IPS DF 4.7 (cell line): ENCODE measurements around the gene TLR1.
"Not testable (repeated sequence)": the region's sequence is repeated elsewhere in the genome, so short reads cannot be mapped to it uniquely, and the experiment has no call there.

Experiments
- DNase-seq: peaks from one replicate; pipeline ENCODE4 v3.0.0-alpha.2; 2013; ENCODE audit warnings: low spot score; ENCODE audit errors: extremely low read depth

Gene TLR1

DNA sequence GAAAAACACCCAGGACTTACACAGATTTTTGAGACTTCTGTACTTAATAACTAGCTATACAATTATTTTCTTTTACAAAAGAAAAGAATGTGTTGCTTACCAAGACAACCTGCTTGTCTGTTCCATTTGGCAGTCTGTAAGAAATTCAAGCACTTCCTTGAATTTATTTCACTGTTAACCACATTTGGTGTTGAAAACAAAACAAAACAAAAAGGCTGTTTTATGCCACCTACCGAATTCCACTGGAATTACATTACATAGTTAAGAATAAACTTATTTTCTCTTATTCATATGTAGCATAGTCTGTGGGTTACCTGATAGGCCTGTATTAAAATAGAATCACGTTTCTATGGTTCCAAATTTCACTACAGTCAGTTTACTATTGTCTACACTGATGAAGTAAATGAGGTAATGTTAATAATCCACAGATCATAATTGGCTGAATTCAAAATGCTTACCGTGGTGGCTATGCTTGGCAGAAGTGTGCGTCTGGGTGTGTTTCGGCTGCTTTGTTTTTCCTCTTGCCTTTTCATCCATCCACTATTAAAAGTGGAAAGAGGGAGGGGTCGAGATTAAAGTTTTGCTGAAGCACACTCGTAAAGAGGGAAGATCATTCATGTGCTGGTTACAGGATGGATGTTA is at the start of gene TLR1:
Gene TLR1, minus strand, starts transcription at position 138 of the 642 bp plus-strand sequence. CDS start 5,960 bp downstream, outside the sequence.
- DNase-seq: no peak

DNA sequence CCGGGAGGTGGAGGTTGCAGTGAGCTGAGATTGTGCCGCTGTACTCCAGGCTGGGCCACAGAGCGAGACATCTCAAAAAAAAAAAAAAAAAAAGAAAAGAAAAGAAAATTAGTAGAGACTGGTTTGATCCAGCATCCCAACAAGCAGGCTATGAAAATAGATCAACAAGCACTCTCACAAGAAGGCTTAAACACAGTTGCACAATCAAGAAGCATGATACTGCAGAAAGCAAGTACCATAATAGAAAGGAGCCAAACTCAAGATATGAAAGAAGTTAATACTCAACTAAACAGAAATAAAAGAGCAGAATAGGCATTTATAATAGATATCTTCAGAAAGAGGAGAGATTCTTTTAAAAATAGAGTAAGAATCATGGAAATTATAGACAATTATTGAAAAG is 41.4 kb upstream of the TLR1 start:
- DNase-seq: no peak

DNA sequence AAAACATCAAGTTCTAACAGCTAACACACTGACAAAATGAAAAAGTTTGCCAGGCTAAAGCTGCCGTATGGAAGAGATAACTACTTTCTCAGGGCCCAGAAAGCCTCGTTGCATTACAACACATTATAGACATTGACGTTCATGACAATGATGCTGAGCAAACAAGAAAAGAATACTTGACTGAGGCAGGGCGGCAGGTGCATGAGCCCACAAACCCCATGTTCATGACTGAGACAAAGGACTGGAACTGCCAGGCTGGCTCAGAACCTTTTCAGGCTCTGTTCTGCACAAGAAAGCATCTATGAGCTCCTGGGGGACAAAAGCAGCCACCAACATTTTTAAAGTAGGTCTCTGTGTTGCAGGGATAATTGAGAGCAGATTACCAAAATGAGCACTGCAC is 38.4 kb upstream of the TLR1 start:
- no peak for DNase-seq

- no peak for DNase-seq
Measured at GRCh38 chr4:38837849-38838248, 33.3 kb upstream of the TLR1 start.

DNA sequence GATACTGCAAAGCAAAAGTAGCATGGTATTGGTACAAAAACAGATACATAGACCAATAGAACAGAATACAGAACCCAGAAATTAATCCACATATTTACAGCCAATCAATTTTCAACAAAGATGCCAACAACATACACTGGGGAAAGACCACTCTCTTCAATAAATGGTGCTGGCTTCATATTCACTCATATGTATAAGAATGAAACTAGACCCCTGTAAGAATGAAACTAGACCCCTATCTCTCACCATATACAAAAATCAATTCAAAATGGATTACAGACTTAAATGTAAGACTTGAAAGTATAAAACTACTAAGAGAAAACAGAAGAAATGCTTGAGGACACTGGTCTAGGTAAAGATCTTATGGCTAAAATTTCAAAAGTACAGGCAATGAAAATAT is 32.7 kb upstream of the TLR1 start:
- no peak for DNase-seq

DNA sequence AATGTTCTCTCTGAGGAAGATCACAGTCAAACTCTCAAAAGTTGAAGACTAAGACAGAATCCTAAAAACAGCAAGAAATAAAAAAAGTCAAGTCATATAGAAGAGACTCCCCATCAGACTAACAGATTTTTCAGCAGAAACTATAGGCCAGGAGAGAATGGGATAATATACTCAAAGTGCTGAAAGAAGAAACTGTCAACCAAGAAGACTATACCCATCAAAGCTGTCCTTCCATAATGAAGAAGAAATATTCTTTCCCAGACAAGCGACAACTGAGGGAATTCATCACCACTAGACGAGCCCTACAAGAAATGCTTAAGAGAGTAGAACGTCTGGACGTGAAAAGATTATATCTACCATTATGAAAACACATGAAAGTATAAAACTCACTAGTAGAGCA is 30.0 kb upstream of the TLR1 start:
- no peak for DNase-seq

DNA sequence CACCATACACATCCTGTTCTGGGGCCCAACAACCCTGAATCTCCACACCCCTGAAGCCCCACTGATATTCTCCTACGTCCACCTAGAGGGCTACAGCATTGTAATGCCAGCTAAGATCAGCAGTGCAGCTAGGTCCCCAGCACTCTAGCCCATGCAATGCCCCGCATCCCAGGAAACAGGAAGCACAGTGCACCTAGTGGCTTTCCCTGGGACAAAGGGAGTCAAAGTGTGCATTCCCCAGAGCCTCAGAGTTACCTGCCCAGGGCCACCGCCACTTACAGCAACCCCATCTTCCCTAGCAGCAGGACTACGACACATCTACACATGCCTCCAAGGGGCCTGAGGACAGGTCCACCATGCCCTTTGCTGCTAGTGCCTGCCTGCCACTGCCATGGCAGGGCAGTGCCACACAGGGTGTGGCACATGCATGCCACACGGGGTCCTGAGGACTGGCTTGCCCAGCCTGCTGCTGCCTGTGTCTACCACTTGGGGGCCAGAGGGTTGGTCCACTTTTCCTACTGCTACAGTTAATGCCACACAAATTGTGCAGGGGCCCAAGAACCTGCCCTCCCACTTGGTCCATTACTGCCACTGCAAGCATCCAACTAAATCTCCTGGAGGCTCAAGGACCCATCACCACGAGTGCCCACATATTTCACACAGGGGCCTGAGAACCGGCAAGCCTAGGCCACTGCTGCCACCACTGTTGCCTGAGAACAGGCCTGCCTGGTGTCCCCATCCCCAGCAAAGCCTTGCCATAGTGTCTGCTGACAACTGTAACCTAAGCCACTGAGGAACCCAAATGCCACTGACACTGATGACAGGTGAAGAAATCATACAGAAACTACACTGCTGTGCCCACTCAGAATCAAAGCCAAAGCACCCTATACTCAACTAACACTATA is 28.3 kb upstream of the TLR1 start:
- DNase-seq: no peak

DNA sequence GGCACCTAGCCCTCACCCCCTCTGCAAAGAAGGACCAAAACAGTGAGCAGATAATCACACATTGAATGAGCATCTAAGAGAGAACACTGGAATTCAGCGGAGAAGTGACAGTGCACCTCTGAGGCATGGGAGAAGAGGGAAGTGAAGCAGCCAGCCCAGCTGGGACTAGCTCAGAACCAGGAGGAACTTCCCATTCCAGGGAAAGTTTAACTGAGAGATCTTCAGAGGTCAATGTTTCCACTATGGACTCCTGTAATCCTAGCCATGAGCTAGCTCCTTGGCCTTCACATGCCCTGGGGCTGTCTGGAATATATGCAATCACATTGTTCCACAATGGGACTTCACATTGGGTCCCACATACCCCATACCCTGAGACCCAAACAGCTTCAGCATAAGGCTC is 27.6 kb upstream of the TLR1 start:
- no peak for DNase-seq

DNA sequence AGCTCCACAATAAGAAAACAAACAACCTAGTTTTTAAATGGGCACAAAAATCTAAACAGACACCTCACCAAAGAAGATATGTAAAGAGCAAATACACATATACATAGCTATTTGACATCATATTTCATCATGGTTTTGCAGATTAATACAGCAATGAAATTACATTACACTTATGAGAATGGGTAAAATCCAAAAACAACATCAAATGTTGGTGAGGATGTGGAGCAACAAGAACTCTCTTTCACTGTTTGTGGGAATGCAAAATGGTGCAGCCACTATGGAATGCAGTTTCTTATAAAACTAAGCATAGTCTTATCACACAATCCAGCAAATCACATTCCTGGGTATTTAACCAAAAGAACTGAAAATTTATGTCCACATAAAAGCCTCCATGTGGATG is 27.1 kb upstream of the TLR1 start:
- DNase-seq: no peak

DNA sequence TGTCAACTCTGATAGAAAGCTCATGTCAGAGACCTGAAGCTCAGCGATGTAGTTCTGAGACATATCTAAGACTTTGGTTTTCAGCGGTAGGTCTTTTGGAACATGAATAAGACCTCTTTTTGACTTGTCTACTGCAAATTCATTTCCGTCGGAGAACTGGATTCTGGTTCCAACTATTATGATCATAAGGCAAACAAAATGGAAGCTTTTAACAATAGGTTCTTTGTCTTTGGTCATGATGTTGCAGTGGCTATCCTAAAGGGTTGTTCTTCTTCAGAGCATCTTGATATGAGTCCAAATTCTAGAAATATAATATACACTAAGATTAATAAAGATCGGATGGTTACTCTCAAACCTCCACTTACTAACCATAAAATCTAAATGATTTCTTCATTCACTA is 24.6 kb upstream of the TLR1 start:
- DNase-seq: no peak

DNA sequence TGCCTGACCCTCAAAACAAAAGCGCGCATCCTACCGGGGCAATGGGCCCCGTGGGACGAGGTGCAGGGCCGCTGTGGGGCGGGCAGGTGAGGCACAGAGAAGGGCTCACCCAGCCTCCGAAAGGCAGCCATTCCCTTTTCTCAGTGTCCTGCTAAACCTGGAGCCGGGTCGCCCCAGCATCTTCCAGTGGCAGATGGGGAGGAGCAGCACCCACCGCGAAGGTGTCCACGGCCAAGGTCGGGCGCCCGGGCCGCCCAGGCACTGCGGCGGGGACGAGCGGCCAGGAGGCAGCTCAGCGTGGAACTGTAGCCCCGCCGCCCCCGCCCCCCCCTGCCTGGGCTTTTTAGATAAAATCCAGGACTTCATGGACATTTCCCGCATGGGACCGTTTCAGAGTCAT is 19.2 kb upstream of the TLR1 start:
- no peak for DNase-seq

- DNase-seq: no peak
Measured at GRCh38 chr4:38822748-38823303, 18.2 kb upstream of the TLR1 start.

DNA sequence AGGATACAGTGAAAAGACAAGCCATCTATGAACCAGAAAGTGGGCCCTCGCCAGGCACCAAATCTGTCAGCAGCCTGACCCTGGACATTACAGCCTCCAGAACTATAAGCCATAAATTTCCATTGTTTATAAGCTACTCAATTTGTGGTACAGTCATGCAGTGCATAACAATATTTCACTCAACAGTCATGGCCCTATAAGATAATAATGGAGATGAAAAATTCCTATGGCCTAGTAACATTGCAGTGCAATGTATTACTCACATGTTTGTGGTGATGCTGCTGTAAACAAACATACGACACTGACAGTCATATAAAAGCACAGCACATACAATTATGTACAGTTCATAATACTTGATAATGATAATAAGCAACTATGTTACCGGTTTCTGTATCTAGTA is 17.1 kb upstream of the TLR1 start:
- no peak for DNase-seq

GRCh38 chr4:38820329-38821061 is 15.9 kb upstream of the TLR1 start:
- no peak for DNase-seq

DNA sequence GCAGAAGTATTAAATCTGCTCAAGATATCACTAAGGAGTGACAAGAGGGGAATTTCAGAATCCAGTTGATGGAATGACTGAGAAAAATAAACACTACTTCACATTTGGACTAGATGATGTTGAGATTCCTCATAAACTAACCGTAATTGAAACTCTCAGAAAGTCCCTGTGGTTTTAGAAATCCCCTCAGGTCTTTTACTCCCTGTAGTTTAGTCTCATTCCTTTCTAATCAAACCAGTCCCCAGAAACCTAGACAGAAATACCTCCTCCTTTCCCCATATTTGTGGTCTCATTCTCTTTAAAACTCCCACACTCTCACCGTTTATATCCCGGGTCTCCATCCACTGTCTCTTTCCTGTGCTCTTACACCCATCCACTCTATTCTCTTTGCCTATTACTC is 15.0 kb upstream of the TLR1 start:
- DNase-seq: no peak

DNA sequence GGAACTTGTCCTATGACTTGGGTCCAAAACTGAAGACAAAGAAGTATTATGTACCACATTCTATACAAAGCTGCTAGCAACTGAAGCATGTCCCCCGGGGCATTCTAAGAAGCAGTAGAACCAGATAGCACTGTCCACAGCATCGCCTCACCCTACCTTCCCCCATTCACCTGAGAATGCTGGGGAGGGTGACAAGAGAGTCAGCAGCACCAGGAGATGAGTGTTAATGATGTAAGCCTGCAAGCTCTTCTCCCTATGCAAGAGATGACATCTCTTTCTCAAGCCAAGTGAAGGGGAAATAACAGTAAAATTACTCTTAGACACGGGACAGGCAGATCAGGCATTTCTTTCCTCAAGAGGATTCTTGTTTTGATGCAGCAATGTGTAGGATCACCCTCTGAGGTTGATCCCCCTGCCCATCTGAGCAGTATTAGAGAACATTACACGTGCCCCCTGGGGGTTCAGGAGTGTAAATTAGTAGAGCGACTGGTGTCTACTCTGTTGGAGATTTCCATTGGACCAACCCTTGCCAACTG is 13.9 kb upstream of the TLR1 start:
- no peak for DNase-seq

- no peak for DNase-seq
Measured at GRCh38 chr4:38815885-38816782, 11.5 kb upstream of the TLR1 start.

DNA sequence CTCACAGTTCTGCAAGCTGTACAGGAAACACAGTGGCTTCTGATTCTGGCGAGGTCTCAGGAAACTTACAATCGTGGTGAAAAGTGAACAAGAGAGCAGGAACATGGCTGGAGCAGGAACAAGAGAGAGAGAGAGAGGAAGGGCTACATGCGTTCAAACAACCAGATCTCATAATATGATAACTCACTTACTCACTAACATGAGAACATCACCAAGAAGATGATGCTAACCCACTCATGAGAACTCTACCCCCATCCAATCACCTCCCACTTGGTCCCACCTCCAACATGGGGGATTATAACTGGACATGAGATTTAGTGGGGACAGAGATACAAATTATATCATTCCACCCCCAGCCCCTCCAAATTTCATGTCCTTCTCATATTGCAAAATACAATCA is 9.8 kb upstream of the TLR1 start:
- DNase-seq: no peak

- DNase-seq: no peak
Measured at GRCh38 chr4:38811297-38811696, 6.7 kb upstream of the TLR1 start.

DNA sequence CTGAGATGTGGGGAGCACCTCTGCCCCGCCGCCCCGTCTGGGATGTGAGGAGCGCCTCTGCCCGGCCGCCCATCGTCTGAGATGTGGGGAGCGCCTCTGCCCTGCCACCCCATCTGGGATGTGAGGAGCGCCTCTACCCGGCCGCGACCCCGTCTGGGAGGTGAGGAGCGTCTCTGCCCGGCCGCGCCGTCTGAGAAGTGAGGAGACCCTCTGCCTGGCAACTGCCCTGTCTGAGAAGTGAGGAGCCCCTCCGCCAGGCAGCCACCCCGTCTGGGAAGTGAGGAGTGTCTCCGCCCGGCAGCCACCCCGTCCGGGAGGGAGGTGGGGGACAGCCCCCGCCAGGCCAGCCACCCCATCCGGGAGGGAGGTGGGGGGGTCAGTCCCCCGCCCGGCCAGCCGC is 2.9 kb upstream of the TLR1 start:
- not testable (repeated sequence) for DNase-seq

DNA sequence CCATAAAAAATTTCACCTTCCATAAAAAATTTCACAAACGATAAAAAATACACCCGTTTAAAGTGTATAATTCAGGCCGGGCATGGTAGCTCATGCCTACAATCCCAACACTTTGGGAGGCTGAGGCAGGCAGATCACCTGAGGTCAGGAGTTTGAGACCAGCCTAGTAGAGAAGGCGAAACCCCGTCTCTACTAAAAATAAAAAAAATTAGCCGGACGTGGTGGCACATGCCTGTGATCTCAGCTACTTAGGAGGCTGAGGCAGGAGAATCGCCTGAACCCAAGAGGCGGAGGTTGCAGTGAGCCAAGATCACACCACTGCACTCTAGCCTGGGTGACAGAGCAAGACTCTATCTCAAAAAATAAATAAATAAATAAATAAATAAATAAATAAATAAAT is 1.7 kb upstream of the TLR1 start:
- not testable (repeated sequence) for DNase-seq
